Fibroblast of skin of abdomen (primary cell): Measurements from ENCODE around the gene FMNL1.

ENCODE experiments used
- DNase-seq: peaks from one replicate; pipeline ENCODE4 v3.0.0-alpha.2; 2013

The FMNL1 gene

GRCh38 chr17:45284176-45285140 lies 62.8 kb downstream of the FMNL1 start:
- no peak for DNase-seq

- no peak for DNase-seq
Observed at GRCh38 chr17:45286286-45286685, 64.6 kb downstream of the FMNL1 start.

- no peak for DNase-seq
Observed at GRCh38 chr17:45287526-45288500, 66.1 kb downstream of the FMNL1 start.

- no peak for DNase-seq
Observed at GRCh38 chr17:45288825-45289224, 67.1 kb downstream of the FMNL1 start.

GRCh38 chr17:45289301-45290268 lies 67.9 kb downstream of the FMNL1 start:
- DNase-seq: no peak

GRCh38 chr17:45290269-45290765 lies 68.6 kb downstream of the FMNL1 start:
- DNase-seq: no peak

GRCh38 chr17:45291171-45291805 lies 69.6 kb downstream of the FMNL1 start:
- DNase-seq: no peak

GRCh38 chr17:45292696-45293412 lies 71.2 kb downstream of the FMNL1 start:
- no peak for DNase-seq

- DNase-seq: peak; percentile 85
Observed at GRCh38 chr17:45293413-45294211, 71.9 kb downstream of the FMNL1 start.

- peak; percentile 79 for DNase-seq
Observed at GRCh38 chr17:45294506-45294905, 72.8 kb downstream of the FMNL1 start.

GRCh38 chr17:45296003-45296832 lies 74.5 kb downstream of the FMNL1 start:
- DNase-seq: no peak

- no peak for DNase-seq
Observed at GRCh38 chr17:45296833-45297124, 75.1 kb downstream of the FMNL1 start.
